Sigmoid colon (tissue), 7 donors: ENCODE measurements around the gene SORCS2. TPM values are rescaled to one million over a fixed set of nuclear protein-coding genes. Genes with fewer than 3 reads are reported as not detected.

Experiments
- DNase-seq: peaks from one replicate; pipeline ENCODE4 v3.0.0-alpha.2; 2019
- H3K27ac ChIP-seq, 4 donors: fragments of 200-600 bp; sonication (generic); one replicate each; pipeline ENCODE4 v1.5.1; 2016 to 2019; ENCODE audit warnings: mild to moderate bottlenecking in 1 of 4
- H3K27me3 ChIP-seq, 3 donors: fragments of 200-600 bp; sonication (generic); one replicate each; pipeline ENCODE4 v1.5.1; 2019; ENCODE audit warnings: mild to moderate bottlenecking in 1 of 3
- H3K36me3 ChIP-seq, 4 donors: fragments of 200-600 bp; sonication (generic); one replicate each; pipeline ENCODE4 v1.5.1; 2016 to 2019
- H3K4me1 ChIP-seq, 4 donors: fragments of 200-600 bp; sonication (generic); one replicate each; pipeline ENCODE4 v1.5.1; 2017 to 2019
- H3K4me3 ChIP-seq, 4 donors: fragments of 200-600 bp; sonication (generic); one replicate each; pipeline ENCODE4 v1.5.1; 2017 to 2019; ENCODE audit warnings: mild to moderate bottlenecking in 2 of 4, moderate library complexity in 1 of 4
- H3K9me3 ChIP-seq, 4 donors: fragments of 200-600 bp in 3 of 4; sonication (generic) in 3 of 4; one replicate each; pipeline versions ENCODE4 v1.5.1 to v1.6.1; 2013 to 2019
- EP300 ChIP-seq, 4 donors: sonication (generic); formaldehyde crosslinking; IDR thresholded peaks; one replicate each; pipeline ENCODE4 v1.6.1; 2017; ENCODE audit warnings: antibody characterized with exemption in 4 of 4
- POLR2A ChIP-seq, 2 donors: fragments of 450-650 bp; IDR thresholded peaks; one replicate each; pipeline ENCODE4 v1.6.1; 2016; ENCODE audit warnings: antibody characterized with exemption in 2 of 2, mild to moderate bottlenecking in 2 of 2, moderate library complexity in 2 of 2
- POLR2AphosphoS5 ChIP-seq, 4 donors: sonication (generic); formaldehyde crosslinking; IDR thresholded peaks; one replicate each; pipeline ENCODE4 v1.6.1; 2017; ENCODE audit warnings: antibody characterized with exemption in 4 of 4
- WGBS, 2 donors: extraction: QIAGEN DNeasy Blood & Tissue Kit; methylation state at CpG; one replicate each; pipeline ENCODE4 v1.1.7; 2013; 5-methylcytosine and 5-hydroxymethylcytosine counted together
- intact Hi-C: fragments of 100-400 bp; cut with DNase I; formaldehyde crosslinking; loops from one replicate; pipeline ENCODE4 v1.15.1; 2023
- polyA plus RNA-seq, 3 donors: library from polyadenylated mRNA; stranded (reverse); fragments of 200-250 nt; gene quantifications; one replicate each; pipeline ENCODE4 v1.2.3, GENCODE V29; 2013
- total RNA-seq, 4 donors: library from RNA; depleted of rRNA; stranded (reverse); fragments of >200 nt; gene quantifications; one replicate each; pipeline ENCODE4 v1.1.0, GENCODE V29; 2016
- TF ChIP-seq, protein P1 (sequence below), 4 experiments: fragments of 450-650 bp in 3 of 4; fragments of 200-600 bp in 1 of 4; IDR thresholded peaks; one replicate each; pipeline ENCODE4 v1.5.1; 2016 to 2019; ENCODE audit warnings: antibody characterized with exemption in 4 of 4, mild to moderate bottlenecking in 3 of 4, moderate library complexity in 2 of 4
- donor health status: healthy with polysubstance abuse.
- donor health status: Bipolar disorder and iron deficiency.
- donor health status: healthy.

SORCS2 gene
- total and polyA plus RNA-seq, 7 donors = 1.8 to 6.4 (median 3.9) TPM; not detected in 2

DNA sequence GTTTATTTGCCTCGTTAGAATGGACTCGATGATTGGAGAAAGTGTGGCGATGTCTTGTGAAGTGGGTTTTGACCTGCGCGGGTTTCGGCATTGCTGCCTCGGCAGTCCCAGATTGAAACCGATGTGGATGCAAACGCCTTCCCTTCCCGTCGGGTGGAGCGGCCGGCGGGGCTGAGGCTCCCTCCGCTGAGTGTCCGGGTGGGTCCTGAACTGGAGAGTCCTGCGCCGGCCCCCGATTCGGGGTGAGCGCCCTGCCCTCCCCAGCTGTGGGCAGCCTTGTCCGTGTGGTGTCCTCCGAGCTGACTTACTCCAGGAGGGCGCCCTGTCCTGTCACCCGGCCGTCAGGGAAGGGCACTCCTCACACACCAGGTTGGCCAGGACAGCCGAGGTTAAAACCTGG is 317.7 kb downstream of the SORCS2 start:
- no peaks in the 10 kb centered on the region for H3K9me3 ChIP-seq
- H3K27me3 ChIP-seq = no peaks in the 10 kb centered on the region
- intact Hi-C loops = no loop called here
- no peak overlapping the region for H3K4me3 ChIP-seq
- no peaks in the 10 kb centered on the region for H3K4me1 ChIP-seq
- H3K36me3 ChIP-seq = no peaks in the 10 kb centered on the region
- 74 to 80% methylated on average over 27 of the region's 27 CpGs for WGBS, 2 donors
- no peak for DNase-seq
- H3K27ac ChIP-seq = no peak overlapping the region
- TF ChIP-seq, protein P1, sequence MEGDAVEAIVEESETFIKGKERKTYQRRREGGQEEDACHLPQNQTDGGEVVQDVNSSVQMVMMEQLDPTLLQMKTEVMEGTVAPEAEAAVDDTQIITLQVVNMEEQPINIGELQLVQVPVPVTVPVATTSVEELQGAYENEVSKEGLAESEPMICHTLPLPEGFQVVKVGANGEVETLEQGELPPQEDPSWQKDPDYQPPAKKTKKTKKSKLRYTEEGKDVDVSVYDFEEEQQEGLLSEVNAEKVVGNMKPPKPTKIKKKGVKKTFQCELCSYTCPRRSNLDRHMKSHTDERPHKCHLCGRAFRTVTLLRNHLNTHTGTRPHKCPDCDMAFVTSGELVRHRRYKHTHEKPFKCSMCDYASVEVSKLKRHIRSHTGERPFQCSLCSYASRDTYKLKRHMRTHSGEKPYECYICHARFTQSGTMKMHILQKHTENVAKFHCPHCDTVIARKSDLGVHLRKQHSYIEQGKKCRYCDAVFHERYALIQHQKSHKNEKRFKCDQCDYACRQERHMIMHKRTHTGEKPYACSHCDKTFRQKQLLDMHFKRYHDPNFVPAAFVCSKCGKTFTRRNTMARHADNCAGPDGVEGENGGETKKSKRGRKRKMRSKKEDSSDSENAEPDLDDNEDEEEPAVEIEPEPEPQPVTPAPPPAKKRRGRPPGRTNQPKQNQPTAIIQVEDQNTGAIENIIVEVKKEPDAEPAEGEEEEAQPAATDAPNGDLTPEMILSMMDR (IDR thresholded peaks at IDR 0.05) = no peak

DNA sequence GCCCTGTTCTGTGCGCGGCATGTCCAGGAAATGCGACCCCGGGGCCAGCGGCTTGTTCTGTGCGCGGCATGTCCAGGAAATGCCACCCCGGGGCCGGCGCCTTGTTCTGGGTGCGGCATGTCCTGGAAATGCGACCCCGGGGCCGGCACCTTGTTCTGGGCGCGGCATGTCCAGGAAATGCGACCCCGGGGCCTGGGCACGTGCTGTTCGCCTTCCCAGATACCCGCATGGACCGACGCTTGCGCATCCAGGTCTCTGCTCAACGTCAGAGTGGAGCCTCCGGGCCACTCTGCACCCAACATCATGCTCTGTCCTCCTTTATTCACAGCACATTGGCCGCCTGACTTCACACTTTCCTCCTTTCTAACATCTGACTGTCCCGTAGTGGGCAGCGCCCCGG is 318.2 kb downstream of the SORCS2 start:
- Histone ChIP-seq H3K4me3 (no peak overlapping the region), H3K27ac (no peak overlapping the region), H3K4me1 (no peaks in the 10 kb centered on the region), H3K36me3 (no peaks in the 10 kb centered on the region), H3K27me3 (no peaks in the 10 kb centered on the region), H3K9me3 (no peaks in the 10 kb centered on the region)
- TF ChIP-seq POLR2A (IDR thresholded peaks at IDR 0.05) = no peak
- no peak for TF ChIP-seq POLR2AphosphoS5 (IDR thresholded peaks at IDR 0.05)
- TF ChIP-seq, protein P1 (IDR thresholded peaks at IDR 0.05) = no peak
- no peak for TF ChIP-seq EP300 (IDR thresholded peaks at IDR 0.05)
- 76 to 80% methylated on average over 30 of the region's 30 CpGs for WGBS, 2 donors
- intact Hi-C loops = no loop called here
- DNase-seq = no peak

DNA sequence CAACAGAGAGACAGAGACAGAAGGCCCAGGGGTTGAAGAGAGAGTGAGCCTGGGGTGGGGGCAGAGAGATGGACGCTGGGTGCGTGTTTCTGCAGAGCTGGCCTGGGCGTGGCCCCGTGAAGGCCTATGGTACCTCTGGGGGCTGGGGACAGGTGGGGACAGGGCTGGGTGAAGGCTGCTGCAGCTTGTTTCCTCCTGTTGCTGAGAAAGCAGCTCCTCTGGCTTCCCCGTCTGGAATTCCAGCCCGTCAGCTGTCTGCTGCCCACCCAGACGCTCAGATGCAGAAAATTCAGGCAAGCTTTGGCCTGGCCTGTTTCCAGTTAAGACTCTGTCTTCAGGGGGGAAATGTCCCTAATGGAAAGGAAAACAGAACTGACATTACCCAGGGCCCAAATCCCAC is 319.2 kb downstream of the SORCS2 start:
- no peak overlapping the region for H3K27ac ChIP-seq

DNA sequence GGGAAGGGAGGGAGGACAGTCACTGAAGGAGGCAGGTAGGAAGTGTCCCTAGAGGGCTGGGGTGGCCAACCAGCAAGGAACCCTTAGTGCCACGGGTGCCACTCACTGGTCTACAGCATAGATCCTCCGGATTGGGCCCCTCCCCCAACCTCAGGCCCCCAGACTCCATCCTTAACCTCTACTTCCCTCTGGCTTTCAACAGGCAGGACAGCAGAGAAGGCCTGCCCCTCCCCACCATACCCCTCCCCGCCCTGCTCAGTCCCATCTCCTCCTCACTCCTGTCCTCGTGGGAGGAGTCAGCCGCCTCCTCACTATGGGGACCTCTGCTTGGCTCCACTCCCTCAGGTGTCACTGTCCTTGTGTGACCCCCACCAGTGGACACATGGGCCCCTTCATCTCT is 320.1 kb downstream of the SORCS2 start:
- Histone ChIP-seq H3K36me3 (no peaks in the 10 kb centered on the region), H3K27me3 (no peaks in the 10 kb centered on the region), H3K4me3 (no peak overlapping the region), H3K4me1 (no peaks in the 10 kb centered on the region), H3K9me3 (no peaks in the 10 kb centered on the region), H3K27ac (no peak overlapping the region)
- no peak for DNase-seq
- intact Hi-C loops = no loop called here
- TF ChIP-seq, protein P1 (IDR thresholded peaks at IDR 0.05) = no peak
- TF ChIP-seq POLR2AphosphoS5 (IDR thresholded peaks at IDR 0.05) (no peak), POLR2A (IDR thresholded peaks at IDR 0.05) (no peak), EP300 (IDR thresholded peaks at IDR 0.05) (no peak)
- WGBS, 2 donors = 50 to 63% methylated on average over 5 of the region's 5 CpGs

More for the DNA sequence above, 319.2 kb downstream of the SORCS2 start:
- WGBS, 2 donors = 21 to 41% methylated on average over 7 of the region's 7 CpGs
- no peak for DNase-seq
- no peak for TF ChIP-seq EP300 (IDR thresholded peaks at IDR 0.05)
- TF ChIP-seq, protein P1 (IDR thresholded peaks at IDR 0.05) = no peak
- TF ChIP-seq POLR2AphosphoS5 (IDR thresholded peaks at IDR 0.05) = no peak
- no peak for TF ChIP-seq POLR2A (IDR thresholded peaks at IDR 0.05)
- H3K36me3 ChIP-seq = no peaks in the 10 kb centered on the region
- no peaks in the 10 kb centered on the region for H3K4me1 ChIP-seq
- no peak overlapping the region for H3K4me3 ChIP-seq
- intact Hi-C loops = no loop called here
- no peaks in the 10 kb centered on the region for H3K27me3 ChIP-seq
- H3K9me3 ChIP-seq = no peaks in the 10 kb centered on the region

DNA sequence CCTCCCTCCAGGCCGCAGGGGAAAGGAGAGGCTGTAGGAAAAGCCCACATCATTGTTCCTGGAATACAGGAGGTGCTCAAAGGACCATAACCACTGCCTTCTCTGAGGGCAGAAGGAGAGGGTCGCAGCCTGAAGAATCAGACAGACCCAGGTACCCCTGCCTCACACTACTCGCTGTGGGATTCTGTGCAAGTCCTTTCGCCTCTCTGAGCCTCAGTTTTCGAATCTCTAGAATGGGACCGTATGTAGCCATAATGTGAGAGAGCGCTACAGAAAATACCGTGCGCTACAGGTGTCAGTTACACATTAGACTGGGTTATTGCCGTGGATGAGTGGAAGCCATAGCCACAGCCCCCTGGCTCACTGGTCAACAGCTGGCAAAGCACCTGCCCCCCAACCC is 320.6 kb downstream of the SORCS2 start:
- intact Hi-C loops = no loop called here
- TF ChIP-seq, protein P1 (IDR thresholded peaks at IDR 0.05) = no peak
- TF ChIP-seq POLR2A (IDR thresholded peaks at IDR 0.05) (no peak), POLR2AphosphoS5 (IDR thresholded peaks at IDR 0.05) (no peak), EP300 (IDR thresholded peaks at IDR 0.05) (no peak)
- Histone ChIP-seq H3K9me3 (no peaks in the 10 kb centered on the region), H3K36me3 (no peaks in the 10 kb centered on the region), H3K4me1 (no peaks in the 10 kb centered on the region), H3K27ac (no peak overlapping the region), H3K4me3 (no peak overlapping the region), H3K27me3 (no peaks in the 10 kb centered on the region)
- DNase-seq = no peak
- WGBS, 2 donors = 83 to 87% methylated on average over 10 of the region's 10 CpGs
